Body of pancreas (tissue), 4 donors: ENCODE measurements around the gene GALNT9.

ENCODE experiments used
- CTCF ChIP-seq, 7 experiments: fragments of 450-650 bp in 4 of 7; fragments of 200-600 bp in 3 of 7; sonication (generic) in 3 of 7; IDR thresholded peaks; one replicate each; pipeline ENCODE4 v1.5.1; 2016 to 2019; ENCODE audit warnings: antibody characterized with exemption in 7 of 7
- POLR2A ChIP-seq, 3 donors: fragments of 450-650 bp; IDR thresholded peaks; one replicate each; pipeline ENCODE4 v1.6.1; 2016; ENCODE audit warnings: antibody characterized with exemption in 3 of 3, mild to moderate bottlenecking in 2 of 3

GRCh38 chr12:132206046-132206434 is 123.3 kb downstream of the GALNT9 start:
- TF ChIP-seq CTCF (IDR thresholded peaks at IDR 0.05): no peak
- TF ChIP-seq POLR2A (IDR thresholded peaks at IDR 0.05): no peak
